H1 (cell line): Measurements from ENCODE around the gene TNFSF18. TPM values are rescaled to one million over a fixed set of nuclear protein-coding genes. Genes with fewer than 3 reads are reported as not detected.

Source experiments
- CHD7 ChIP-seq: fragments of 300-600 bp; sonication (generic); IDR thresholded peaks from 2 replicates; pipeline ENCODE4 v1.7.1; 2012; ENCODE audit warnings: low read length, moderate library complexity, mild to moderate bottlenecking, inconsistent platforms; ENCODE audit not compliant: insufficient replicate concordance
- RBBP5 ChIP-seq: IDR thresholded peaks from 2 replicates; pipeline ENCODE4 v1.7.1; 2012; ENCODE audit warnings: low read depth, mild to moderate bottlenecking, inconsistent platforms, low read length, moderate library complexity, borderline replicate concordance
- SIX5 ChIP-seq: IDR thresholded peaks from 2 replicates; pipeline ENCODE4 v1.6.1; 2011; ENCODE audit warnings: mild to moderate bottlenecking, low read depth, low read length
- TAF7 ChIP-seq: optimal IDR thresholded peaks from 2 replicates; pipeline ENCODE3; 2011; ENCODE audit warnings: low read depth, mild to moderate bottlenecking, inconsistent platforms, low read length, moderate library complexity, borderline replicate concordance
- USF2 ChIP-seq: IDR thresholded peaks from 2 replicates; pipeline ENCODE4 v1.6.1; 2011; ENCODE audit warnings: low read length, improper control_type of control experiment
- polyA plus RNA-seq, 7 experiments: library from polyadenylated mRNA; depleted of rRNA in 3 of 7; stranded (reverse) in 5 of 7; unstranded in 2 of 7; fragments of >200 nt in 5 of 7; fragments of 200-250 nt in 2 of 7; gene quantifications; 1 replicate in 5 of 7; 2 replicates in 1 of 7; 4 replicates in 1 of 7; pipeline versions ENCODE4 v1.2.1 to v1.2.3, GENCODE V29; 2011 to 2013; ENCODE audit warnings: missing spikeins in 2 of 7, mixed read lengths in 2 of 7
- total RNA-seq: library from RNA; stranded (reverse); fragmentation: NEBNext Ultra II Directional; extraction: Animal tissue kit (Norgen Biotek cat#: 25700); gene quantifications from 2 replicates; pipeline ENCODE4 v1.2.1, GENCODE V29; 2021

The TNFSF18 gene
- total and polyA plus RNA-seq, 2 of the 8 experiments (the other 6 are each of a cell fraction or from before 2014, with no cell fraction given), result not detected

GRCh38 chr1:173063171-173063570 is 12.4 kb upstream of the TNFSF18 start (continued):
- TF ChIP-seq CHD7 (no peak), TAF7 (no peak), USF2 (no peak), RBBP5 (no peak), SIX5 (no peak)
